Astrocyte (in vitro differentiated cells and primary cell): Measurements from ENCODE around the gene RPL37A. TPM values are rescaled to one million over a fixed set of nuclear protein-coding genes. Genes with fewer than 3 reads are reported as not detected.
A peak's percentile ranks its signal among the peaks of the same experiment; 100 is the strongest.

Experiments
- DNase-seq: peaks from one replicate; pipeline ENCODE4 v3.0.0-alpha.2; 2010; ENCODE audit warnings: low read depth
- FAIRE-seq: peaks from 2 replicates; lab custom pipeline; 2011; peaks lifted over from hg19 to GRCh38; lab: Jason Lieb, UNC
- H2AFZ ChIP-seq: 2 replicates; pipeline ENCODE4 v1.6.0; 2012; ENCODE audit warnings: low read depth, low read length, inconsistent platforms
- H3K27ac ChIP-seq: 2 replicates; pipeline ENCODE4 v1.5.1; 2011; ENCODE audit warnings: low read depth, low read length, inconsistent platforms
- H3K27me3 ChIP-seq: 2 replicates; pipeline ENCODE4 v1.6.0; 2011; ENCODE audit warnings: low read length, inconsistent platforms; ENCODE audit not compliant: insufficient read depth
- H3K36me3 ChIP-seq: 2 replicates; pipeline ENCODE4 v1.5.1; 2011; ENCODE audit warnings: low read length, inconsistent platforms; ENCODE audit not compliant: insufficient read depth
- H3K4me1 ChIP-seq: 2 replicates; pipeline ENCODE4 v1.5.1; 2011; ENCODE audit warnings: low read length, inconsistent platforms; ENCODE audit not compliant: insufficient read depth
- H3K4me2 ChIP-seq: 2 replicates; pipeline ENCODE4 v1.6.0; 2012; ENCODE audit warnings: low read length, inconsistent platforms
- H3K4me3 ChIP-seq: 2 replicates; pipeline ENCODE4 v1.5.1; 2011; ENCODE audit warnings: low read depth, mild to moderate bottlenecking, low read length, inconsistent platforms; ENCODE audit not compliant: insufficient read depth
- H3K79me2 ChIP-seq: 2 replicates; pipeline ENCODE4 v1.6.0; 2012; ENCODE audit warnings: mild to moderate bottlenecking, low read length, inconsistent platforms; ENCODE audit not compliant: insufficient read depth
- H3K9ac ChIP-seq: 2 replicates; pipeline ENCODE4 v1.6.0; 2012; ENCODE audit warnings: mild to moderate bottlenecking, low read length, inconsistent platforms
- H3K9me3 ChIP-seq: 2 replicates; pipeline ENCODE4 v1.5.1; 2012; ENCODE audit warnings: low read depth, mild to moderate bottlenecking, low read length, inconsistent platforms; ENCODE audit not compliant: insufficient read depth
- H4K20me1 ChIP-seq: 2 replicates; pipeline ENCODE4 v1.6.0; 2012; ENCODE audit warnings: low read length, inconsistent platforms; ENCODE audit not compliant: insufficient read depth
- H3K27ac Mint-ChIP-seq: one replicate; pipeline ENCODE4 v1.8.0; 2021; ENCODE audit warnings: mild to moderate bottlenecking, mixed read lengths; ENCODE audit not compliant: unreplicated experiment
- H3K27me3 Mint-ChIP-seq: one replicate; pipeline ENCODE4 v1.8.0; 2021; ENCODE audit warnings: low read depth, mixed read lengths; ENCODE audit not compliant: unreplicated experiment
- H3K36me3 Mint-ChIP-seq: one replicate; pipeline ENCODE4 v1.8.0; 2021; ENCODE audit warnings: low read depth, mixed read lengths; ENCODE audit not compliant: unreplicated experiment
- H3K4me1 Mint-ChIP-seq: one replicate; pipeline ENCODE4 v1.8.0; 2021; ENCODE audit warnings: low read depth, mixed read lengths; ENCODE audit not compliant: unreplicated experiment
- H3K4me3 Mint-ChIP-seq: one replicate; pipeline ENCODE4 v1.8.0; 2021; ENCODE audit warnings: mild to moderate bottlenecking, moderate library complexity, mixed read lengths; ENCODE audit not compliant: unreplicated experiment
- H3K9me3 Mint-ChIP-seq: one replicate; pipeline ENCODE4 v1.8.0; 2021; ENCODE audit warnings: mild to moderate bottlenecking, mixed read lengths; ENCODE audit not compliant: unreplicated experiment
- EZH2 ChIP-seq: IDR thresholded peaks from 2 replicates; pipeline ENCODE4 v1.6.1; 2012; ENCODE audit warnings: mild to moderate bottlenecking, low read length, inconsistent platforms; ENCODE audit not compliant: insufficient read depth
- total RNA-seq: library from RNA; stranded (reverse); gene quantifications from 2 replicates; pipeline ENCODE4 v1.2.1, GENCODE V29; 2021
- TF ChIP-seq, protein P1 (sequence below): IDR thresholded peaks from 2 replicates; pipeline ENCODE4 v1.5.1; 2011; ENCODE audit warnings: low read depth, mild to moderate bottlenecking, inconsistent platforms, low read length, moderate library complexity; ENCODE audit not compliant: insufficient read depth

The RPL37A gene
- total RNA-seq, 1 donor from 2014 or later, result 2,632 TPM

DNA sequence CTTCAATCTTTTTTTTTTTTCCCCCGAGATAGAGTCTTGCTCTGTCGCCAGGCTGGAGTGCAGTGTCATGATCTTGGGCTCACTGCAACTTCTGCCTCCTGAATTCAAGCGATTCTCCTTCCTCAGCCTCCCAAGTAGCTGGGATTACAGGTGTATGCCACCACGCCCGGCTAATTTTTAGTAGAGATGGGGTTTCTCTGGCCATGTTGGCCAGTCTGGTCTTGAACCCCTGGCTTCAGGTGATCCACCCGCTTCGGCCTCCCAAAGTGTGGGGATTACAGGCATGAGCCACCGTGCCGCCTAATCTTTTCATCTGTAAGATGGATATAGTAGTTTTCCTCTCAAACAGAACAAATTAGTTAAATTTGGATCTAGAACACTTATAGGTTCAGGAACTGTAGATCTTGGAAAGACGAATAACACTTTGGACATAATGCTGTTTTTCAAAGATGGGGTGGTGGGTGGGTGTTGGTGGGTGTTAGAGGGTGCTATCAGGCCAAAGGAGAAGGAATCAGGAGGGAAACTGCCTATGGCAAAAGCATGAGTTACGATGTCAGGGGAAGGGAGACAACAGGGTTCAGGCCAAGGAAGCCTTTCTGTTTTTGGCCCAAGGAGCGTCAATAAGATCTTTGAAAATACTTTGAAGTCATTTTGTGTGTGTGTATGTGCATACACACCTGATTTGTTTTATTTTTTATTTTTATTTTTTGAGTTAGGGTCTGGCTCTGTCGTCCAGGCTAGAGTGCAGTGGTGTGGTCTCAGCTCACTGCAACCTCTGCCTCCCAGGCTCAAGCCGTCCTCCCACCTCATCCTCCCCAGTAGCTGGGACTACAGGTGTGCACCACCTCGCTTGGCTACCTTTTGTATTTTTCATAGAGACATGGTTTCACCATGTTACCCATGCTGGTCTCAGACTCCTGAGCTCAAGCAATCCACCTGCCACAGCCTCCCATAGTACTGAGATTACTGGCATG lies 6.8 kb downstream of the RPL37A start:
- H3K27ac Mint-ChIP-seq, result peak overlapping the region; percentile 76
- no peaks in the 10 kb centered on the region for H3K9me3 ChIP-seq
- no peaks in the 10 kb centered on the region for H3K27me3 ChIP-seq
- no peak overlapping the region for H2AFZ ChIP-seq
- H3K4me3 ChIP-seq, result no peak overlapping the region
- peak overlapping the region; percentile 48 for H3K4me3 Mint-ChIP-seq
- H3K4me1 ChIP-seq, result peaks cover 13% of the 10 kb centered on the region
- peaks cover 35% of the 10 kb centered on the region for H3K79me2 ChIP-seq
- FAIRE-seq, result no peak
- no peak for DNase-seq
- H3K9me3 Mint-ChIP-seq, result no peaks in the 10 kb centered on the region
- TF ChIP-seq, protein P1, sequence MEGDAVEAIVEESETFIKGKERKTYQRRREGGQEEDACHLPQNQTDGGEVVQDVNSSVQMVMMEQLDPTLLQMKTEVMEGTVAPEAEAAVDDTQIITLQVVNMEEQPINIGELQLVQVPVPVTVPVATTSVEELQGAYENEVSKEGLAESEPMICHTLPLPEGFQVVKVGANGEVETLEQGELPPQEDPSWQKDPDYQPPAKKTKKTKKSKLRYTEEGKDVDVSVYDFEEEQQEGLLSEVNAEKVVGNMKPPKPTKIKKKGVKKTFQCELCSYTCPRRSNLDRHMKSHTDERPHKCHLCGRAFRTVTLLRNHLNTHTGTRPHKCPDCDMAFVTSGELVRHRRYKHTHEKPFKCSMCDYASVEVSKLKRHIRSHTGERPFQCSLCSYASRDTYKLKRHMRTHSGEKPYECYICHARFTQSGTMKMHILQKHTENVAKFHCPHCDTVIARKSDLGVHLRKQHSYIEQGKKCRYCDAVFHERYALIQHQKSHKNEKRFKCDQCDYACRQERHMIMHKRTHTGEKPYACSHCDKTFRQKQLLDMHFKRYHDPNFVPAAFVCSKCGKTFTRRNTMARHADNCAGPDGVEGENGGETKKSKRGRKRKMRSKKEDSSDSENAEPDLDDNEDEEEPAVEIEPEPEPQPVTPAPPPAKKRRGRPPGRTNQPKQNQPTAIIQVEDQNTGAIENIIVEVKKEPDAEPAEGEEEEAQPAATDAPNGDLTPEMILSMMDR, result no peak
- no peak for TF ChIP-seq EZH2
- H3K4me2 ChIP-seq, result no peak overlapping the region
- H3K27me3 Mint-ChIP-seq, result no peaks in the 10 kb centered on the region
- peaks cover 64% of the 10 kb centered on the region for H4K20me1 ChIP-seq
- H3K36me3 ChIP-seq, result peaks cover 45% of the 10 kb centered on the region
- H3K9ac ChIP-seq, result no peak overlapping the region
- no peak overlapping the region for H3K27ac ChIP-seq
- H3K36me3 Mint-ChIP-seq, result peaks cover 38% of the 10 kb centered on the region
- H3K4me1 Mint-ChIP-seq, result peaks cover 46% of the 10 kb centered on the region

DNA sequence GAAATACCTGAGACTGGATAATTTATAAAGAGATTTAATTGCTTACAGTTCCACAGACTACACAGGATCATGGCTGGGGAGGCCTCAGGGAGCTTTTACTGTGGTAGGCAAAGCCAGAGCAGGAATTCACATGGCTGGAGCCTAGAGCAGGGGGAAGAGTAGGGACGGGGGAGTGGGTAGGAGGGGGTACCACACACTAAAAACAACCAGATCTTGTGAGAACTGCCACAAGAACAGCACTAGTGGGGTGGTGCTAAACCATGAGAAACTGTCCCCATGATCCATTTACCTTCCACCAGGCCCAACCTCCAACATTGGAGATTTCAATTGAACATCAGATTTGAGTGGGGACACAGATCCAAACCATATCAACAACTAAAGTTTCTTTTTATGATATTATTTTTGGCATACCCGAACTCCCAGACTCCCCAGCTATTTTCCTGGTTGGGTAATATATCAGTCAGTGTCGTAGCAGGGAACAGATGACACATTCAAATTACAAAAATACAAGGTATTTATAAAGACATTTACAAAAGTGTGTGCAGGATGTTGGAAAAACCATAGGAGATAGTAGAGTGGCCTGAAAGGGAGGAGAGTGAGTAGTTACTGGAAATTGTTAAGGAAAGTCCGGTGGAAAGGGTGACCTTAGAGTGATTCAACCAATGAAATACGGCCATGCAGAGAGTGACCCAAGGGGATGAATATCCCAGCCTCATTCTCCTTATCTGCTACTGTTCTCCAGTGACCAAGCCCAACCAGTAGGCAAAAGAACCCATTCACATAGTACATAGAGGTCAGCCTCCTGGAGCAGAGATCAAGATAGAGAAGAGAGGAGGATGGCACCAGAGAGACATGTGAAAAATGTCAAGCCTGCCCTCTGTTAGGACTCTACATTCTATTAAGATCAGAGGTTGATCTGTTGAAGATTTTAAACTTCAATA lies 8.8 kb downstream of the RPL37A start:
- DNase-seq (no peak), FAIRE-seq (no peak)
- Histone ChIP-seq H3K4me2 (no peak overlapping the region), H3K4me1 (peaks cover 3% of the 10 kb centered on the region), H3K36me3 (peaks cover 24% of the 10 kb centered on the region), H3K9me3 (no peaks in the 10 kb centered on the region), H3K9ac (no peak overlapping the region), H2AFZ (no peak overlapping the region), H3K27me3 (no peaks in the 10 kb centered on the region), H4K20me1 (peaks cover 44% of the 10 kb centered on the region), H3K79me2 (peaks cover 15% of the 10 kb centered on the region), H3K27ac (no peak overlapping the region), H3K4me3 (no peak overlapping the region)
- Mint-ChIP-seq H3K27ac (no peak overlapping the region), H3K27me3 (no peaks in the 10 kb centered on the region), H3K9me3 (no peaks in the 10 kb centered on the region), H3K4me3 (no peak overlapping the region), H3K36me3 (peaks cover 26% of the 10 kb centered on the region), H3K4me1 (peaks cover 33% of the 10 kb centered on the region)
- TF ChIP-seq, protein P1, result no peak
- no peak for TF ChIP-seq EZH2
